GM12878 (cell line): ENCODE data around the gene FDX2. TPM values are rescaled to one million over a fixed set of nuclear protein-coding genes. Genes with fewer than 3 reads are reported as not detected.

ENCODE experiments used
- ATAC-seq: fragments of 200-7000 bp; cut with Tn5 transposase; 3 replicates; pipeline ENCODE4 v1.9.1; 2020; ENCODE audit warnings: mild to moderate bottlenecking, moderate library complexity
- BruUV-seq: library from RNA; stranded (reverse); fragments of 400-500 nt; replicated peaks from 2 replicates; lab custom pipeline; 2021; lab: Mats Ljungman, UMichigan
- CTCF ChIA-PET: fragments of 300-600 bp; sonication (Branson Sonifier 250); formaldehyde crosslinking; extraction: SDS; loops from one replicate; lab custom pipeline; 2021; ENCODE audit warnings: inconsistent platforms; lab: Yijun Ruan, JAX
- POLR2A ChIA-PET: fragments of 350-600 bp; formaldehyde crosslinking; extraction: SDS; loops from one replicate; lab custom pipeline; 2021; ENCODE audit warnings: inconsistent platforms; lab: Charles Lee
- RAD21 ChIA-PET: fragments of 300-600 bp; sonication (Branson Sonifier 250); formaldehyde crosslinking; loops from one replicate; lab custom pipeline; 2023; ENCODE audit warnings: antibody characterized with exemption; ENCODE audit not compliant: unreplicated experiment; lab: Charles Lee
- SMC1A ChIA-PET: fragments of 300-600 bp; sonication (Branson Sonifier 250); formaldehyde crosslinking; loops from one replicate; lab custom pipeline; 2023; ENCODE audit not compliant: unreplicated experiment, uncharacterized antibody; lab: Charles Lee
- DNase-seq: peaks from one replicate; pipeline ENCODE4 v3.0.0-alpha.2; 2011; ENCODE audit warnings: low read depth, low spot score
- FAIRE-seq: peaks from 3 replicates; lab custom pipeline; 2011; peaks lifted over from hg19 to GRCh38; lab: Jason Lieb, UNC
- H2AFZ ChIP-seq: 2 replicates; pipeline ENCODE4 v1.6.0; 2011; ENCODE audit warnings: low read depth, low read length, control low read depth; ENCODE audit not compliant: control insufficient read depth
- H3K27ac ChIP-seq: 2 replicates; pipeline ENCODE4 v1.5.1; 2011; ENCODE audit warnings: control low read depth; ENCODE audit not compliant: control insufficient read depth, insufficient read depth
- H3K27me3 ChIP-seq, 2 experiments: replicated peaks in 1 of 2; 2 replicates each; pipeline versions ENCODE4 v1.6.0 to v1.6.1; 2011; ENCODE audit warnings: low read length in 1 of 2; ENCODE audit not compliant: control insufficient read depth in 2 of 2, insufficient read depth in 2 of 2
- H3K36me3 ChIP-seq, 2 experiments: 2 replicates each; pipeline ENCODE4 v1.5.1; 2011; ENCODE audit warnings: low read length in 1 of 2; ENCODE audit not compliant: control insufficient read depth in 2 of 2, insufficient read depth in 2 of 2
- H3K4me1 ChIP-seq: 2 replicates; pipeline ENCODE4 v1.6.1; 2011; ENCODE audit warnings: mild to moderate bottlenecking, low read length, moderate library complexity, mixed read lengths; ENCODE audit not compliant: control insufficient read depth, insufficient read depth
- H3K4me2 ChIP-seq: 2 replicates; pipeline ENCODE4 v1.6.0; 2011; ENCODE audit warnings: control low read depth; ENCODE audit not compliant: control insufficient read depth, insufficient read depth
- H3K4me3 ChIP-seq: fragments of 200-600 bp; sonication (generic); 2 replicates; pipeline ENCODE4 v1.5.1; 2016
- H3K79me2 ChIP-seq: 2 replicates; pipeline ENCODE4 v1.6.0; 2011; ENCODE audit warnings: low read length; ENCODE audit not compliant: control insufficient read depth, insufficient read depth
- H3K9ac ChIP-seq: 2 replicates; pipeline ENCODE4 v1.8.0; 2011; ENCODE audit warnings: low read length, control low read depth, mixed read lengths; ENCODE audit not compliant: control insufficient read depth, insufficient read depth
- H3K9me3 ChIP-seq: replicated peaks from 3 replicates; pipeline ENCODE4 v1.5.1; 2011; ENCODE audit warnings: mild to moderate bottlenecking, low read length; ENCODE audit not compliant: control insufficient read depth, insufficient read depth
- H4K20me1 ChIP-seq: 2 replicates; pipeline ENCODE4 v1.6.0; 2011; ENCODE audit not compliant: control insufficient read depth, insufficient read depth
- ASH2L ChIP-seq: fragments of 300-600, 200-600 bp; sonication (generic); IDR thresholded peaks from 2 replicates; pipeline ENCODE4 v1.6.1; 2017; ENCODE audit warnings: low read depth, mild to moderate bottlenecking, borderline replicate concordance
- CHD2 ChIP-seq: IDR thresholded peaks from 2 replicates; pipeline ENCODE4 v1.6.1; 2011; ENCODE audit warnings: low read depth, low read length, improper control_type of control experiment, borderline replicate concordance
- CREB1 ChIP-seq: IDR thresholded peaks from 2 replicates; pipeline ENCODE4 v1.6.1; 2012; ENCODE audit warnings: low read depth, mild to moderate bottlenecking, inconsistent platforms
- EGR1 ChIP-seq, 2 experiments: IDR thresholded peaks; 1 replicate in 1 of 2; 2 replicates in 1 of 2; pipeline ENCODE4 v1.6.1; 2011 to 2012; ENCODE audit warnings: low read depth in 2 of 2, low read length in 2 of 2, borderline replicate concordance in 1 of 2, mild to moderate bottlenecking in 1 of 2, moderate library complexity in 1 of 2
- ELK1 ChIP-seq: IDR thresholded peaks from 2 replicates; pipeline ENCODE4 v1.6.1; 2012; ENCODE audit warnings: low read depth, low read length, improper control_type of control experiment
- FOXK2 ChIP-seq: fragments of 450-650 bp; IDR thresholded peaks from 2 replicates; pipeline ENCODE4 v1.6.1; 2017; ENCODE audit warnings: mild to moderate bottlenecking, moderate library complexity
- HDAC2 ChIP-seq: fragments of 200-600 bp; sonication (generic); IDR thresholded peaks from 2 replicates; pipeline ENCODE4 v1.6.1; 2017
- HDAC6 ChIP-seq: fragments of 200-600 bp; sonication (generic); IDR thresholded peaks from one replicate; pipeline ENCODE4 v1.8.0; 2017; ENCODE audit warnings: antibody characterized with exemption; ENCODE audit not compliant: unreplicated experiment
- IKZF1 ChIP-seq: fragments of 450-650 bp; conservative IDR thresholded peaks from 2 replicates; pipeline ENCODE4 v1.6.1; 2017; ENCODE audit warnings: antibody characterized with exemption, mild to moderate bottlenecking
- KAT2A ChIP-seq: conservative IDR thresholded peaks from 2 replicates; pipeline ENCODE4 v1.6.1; 2011; ENCODE audit warnings: low read depth, low read length; ENCODE audit not compliant: control insufficient read depth
- MAX ChIP-seq: IDR thresholded peaks from 2 replicates; pipeline ENCODE4 v1.6.1; 2012; ENCODE audit warnings: low read depth, low read length, improper control_type of control experiment
- MYB ChIP-seq: fragments of 150-350 bp; IDR thresholded peaks from 2 replicates; pipeline ENCODE4 v1.6.1; 2014; ENCODE audit warnings: mild to moderate bottlenecking, low read depth, low read length, borderline replicate concordance
- NFXL1 ChIP-seq: fragments of 450-650 bp; IDR thresholded peaks from 2 replicates; pipeline ENCODE4 v1.6.1; 2017; ENCODE audit warnings: antibody characterized with exemption, mild to moderate bottlenecking, borderline replicate concordance
- POLR2AphosphoS2 ChIP-seq: IDR thresholded peaks from 2 replicates; pipeline ENCODE4 v1.6.1; 2011; ENCODE audit warnings: low read depth, mild to moderate bottlenecking, low read length, improper control_type of control experiment, moderate library complexity
- RUNX3 ChIP-seq: IDR thresholded peaks from 2 replicates; pipeline ENCODE4 v1.6.1; 2012; ENCODE audit warnings: low read length, inconsistent platforms
- TARDBP ChIP-seq: IDR thresholded peaks from 2 replicates; pipeline ENCODE4 v1.6.1; 2016; ENCODE audit warnings: borderline replicate concordance
- YBX1 ChIP-seq: fragments of 450-650 bp; IDR thresholded peaks from 2 replicates; pipeline ENCODE4 v1.6.1; 2016; ENCODE audit warnings: antibody characterized with exemption
- ZBED1 ChIP-seq: IDR thresholded peaks from 2 replicates; pipeline ENCODE4 v1.6.1; 2016; ENCODE audit warnings: borderline replicate concordance
- ZSCAN29 ChIP-seq: fragments of 450-650 bp; IDR thresholded peaks from 2 replicates; pipeline ENCODE4 v1.6.1; 2017; ENCODE audit warnings: mild to moderate bottlenecking, moderate library complexity
- WGBS: methylation state at CpG from one replicate; pipeline ENCODE4 v1.1.6; 2016; ENCODE audit warnings: low lambda C conversion rate; ENCODE audit not compliant: insufficient replicate concordance, insufficient coverage; ENCODE audit errors: missing lambda C conversion rate; 5-methylcytosine and 5-hydroxymethylcytosine counted together
- in situ Hi-C: fragments of 300-500 bp; cut with MboI; formaldehyde crosslinking; loops from 9 replicates; pipeline ENCODE4 v1.14.3; 2018; ENCODE audit warnings: mixed read lengths
- intact Hi-C: fragments of 100-400 bp; cut with micrococcal nuclease; formaldehyde crosslinking; loops from one replicate; pipeline ENCODE4 v1.14.2; 2022; ENCODE audit not compliant: unreplicated experiment
- polyA plus RNA-seq, 11 experiments: library from polyadenylated mRNA; depleted of rRNA in 4 of 11; unstranded in 6 of 11; stranded (reverse) in 5 of 11; fragments of >200 nt; fragmentation: Nextera tagmentation in 4 of 11; fragmentation: Illumina TruSeq in 1 of 11; extraction: Ambion mirVana in 4 of 11; extraction: Trizol in 1 of 11; gene quantifications; 1 replicate in 1 of 11; 2 replicates in 10 of 11; pipeline versions ENCODE4 v1.2.1 to v1.2.3, GENCODE V29; 2011 to 2016; ENCODE audit warnings: inconsistent platforms in 2 of 11, missing spikeins in 2 of 11, low read depth in 1 of 11
- total RNA-seq, 4 experiments: library from RNA; depleted of rRNA in 3 of 4; stranded (reverse); fragments of >200 nt in 3 of 4; fragmentation: Illumina TruSeq in 1 of 4; extraction: Trizol in 1 of 4; gene quantifications; 2 replicates each; pipeline versions ENCODE4 v1.2.1 to v1.2.3, GENCODE V29; 2013 to 2021

Gene FDX2
- total and polyA plus RNA-seq, 10 of the 15 experiments (the other 5 are each of a cell fraction or from before 2014, with no cell fraction given): 1.4 to 50.4 (median 24.7) TPM

- TF ChIP-seq YBX1 (no peak), MYB (0 out of 2 replicates have a peak, but pooled peaks have one; percentile 13), ZBED1 (peak; percentile 38; the same call in 1 of the 2 replicates)
Measured at GRCh38 chr19:10271543-10272086, 44.2 kb downstream of the FDX2 start (continued).

DNA sequence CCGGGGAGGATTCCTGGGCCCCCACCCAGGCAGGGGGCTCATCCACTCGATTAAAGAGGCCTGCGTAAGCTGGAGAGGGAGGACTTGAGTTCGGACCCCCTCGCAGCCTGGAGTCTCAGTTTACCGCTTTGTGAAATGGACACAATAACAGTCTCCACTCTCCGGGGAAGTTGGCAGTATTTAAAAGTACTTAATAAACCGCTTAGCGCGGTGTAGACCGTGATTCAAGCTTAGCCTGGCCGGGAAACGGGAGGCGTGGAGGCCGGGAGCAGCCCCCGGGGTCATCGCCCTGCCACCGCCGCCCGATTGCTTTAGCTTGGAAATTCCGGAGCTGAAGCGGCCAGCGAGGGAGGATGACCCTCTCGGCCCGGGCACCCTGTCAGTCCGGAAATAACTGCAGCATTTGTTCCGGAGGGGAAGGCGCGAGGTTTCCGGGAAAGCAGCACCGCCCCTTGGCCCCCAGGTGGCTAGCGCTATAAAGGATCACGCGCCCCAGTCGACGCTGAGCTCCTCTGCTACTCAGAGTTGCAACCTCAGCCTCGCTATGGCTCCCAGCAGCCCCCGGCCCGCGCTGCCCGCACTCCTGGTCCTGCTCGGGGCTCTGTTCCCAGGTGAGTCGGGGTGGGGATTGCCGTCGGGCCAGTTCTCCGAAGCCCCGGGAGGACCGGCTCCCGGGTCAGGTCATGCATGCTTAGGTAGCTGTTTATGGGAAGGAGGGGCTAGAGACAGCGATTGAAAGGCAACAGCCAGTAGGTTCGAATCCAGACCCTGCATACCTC, 45.0 kb downstream of the FDX2 start, which contains the start of gene ICAM1:
Gene ICAM1 (plus strand): TSS at position 505 of the 779 bp plus-strand sequence. CDS start 40 bp downstream, at position 545.
- ChIA-PET RAD21 (interaction anchor here (0.6 to 6.1 kb wide), 37 partner anchors 10 to 324 kb away, joined by 3 to 206 read pairs (median 6); partner anchors contain the start of genes CDC37, DNMT1, ICAM4 and ICAM5), POLR2A (interaction anchor here (0.5 to 4.7 kb wide), 27 partner anchors 9 to 345 kb away, joined by 3 to 108 read pairs (median 4); partner anchors contain the start of genes ANGPTL6, FDX2, ICAM4 and ICAM5), CTCF (interaction anchor here (0.7 to 11.2 kb wide), 28 partner anchors 10 to 302 kb away, joined by 3 to 370 read pairs (median 4); partner anchors contain the start of genes CDC37, ICAM4, ICAM5 and TYK2), SMC1A (interaction anchor here (0.6 to 8.5 kb wide), 31 partner anchors 10 to 341 kb away, joined by 3 to 158 read pairs (median 5); partner anchors contain the start of genes FDX2, ICAM4, ICAM5 and MRPL4)
- Histone ChIP-seq H2AFZ (peak within 1 kb of the TSS; percentile 35), H3K79me2 (peaks cover 52% of the 10 kb centered on the region), H4K20me1 (no peaks in the 10 kb centered on the region), H3K36me3 (peaks cover 6 to 10% of the 10 kb centered on the region in 2 experiments; a peak in 3 of 4 replicates), H3K4me3 (peak within 1 kb of the TSS; percentile 92), H3K27me3 (no peaks in the 10 kb centered on the region), H3K4me1 (no peaks in the 10 kb centered on the region; the same call in 1 of the 2 replicates), H3K4me2 (peak within 1 kb of the TSS; percentile 99), H3K27ac (peak within 1 kb of the TSS; percentile 98), H3K9me3 (no peaks in the 10 kb centered on the region), H3K9ac (peak within 1 kb of the TSS; percentile 89)
- no peak for DNase-seq
- intact Hi-C loops: loop anchor here (2.0 to 5.0 kb wide), 2 partner anchors 61 to 110 kb away; partner anchors contain the start of genes RAVER1 and TYK2
- WGBS: under 1% methylated on average over 48 of the region's 51 CpGs
- peak; percentile 78 for ATAC-seq
- in situ Hi-C loops: no loop called here
- TSS peak; percentile 98 for BruUV-seq
- peak; percentile 82 for FAIRE-seq
- TF ChIP-seq POLR2AphosphoS2 (peak; percentile 95), NFXL1 (no peak), FOXK2 (no peak), TARDBP (0 out of 2 replicates have a peak, but pooled peaks have one; percentile 74), HDAC2 (no peak; the same call in 1 of the 2 replicates), ZSCAN29 (peak; percentile 96), MAX (peak; percentile 91), IKZF1 (no peak), KAT2A (no peak), MYB (no peak), ASH2L (no peak), CREB1 (peak; percentile 73; the same call in 1 of the 2 replicates), RUNX3 (peak; percentile 35), HDAC6 (no peak), ELK1 (peak; percentile 47), CHD2 (no peak; the same call in none of the 2 replicates), EGR1 (IDR thresholded peaks at IDR 0.05; ENCODE audit: borderline replicate concordance in 1 of 2, low read depth in 2 of 2, low read length in 2 of 2) (0 out of 3 replicates have a peak, but pooled peaks of 1 of the 2 experiments have one; percentile 38)
